Kidney (tissue), 14 donors: ENCODE measurements around the gene COPZ2. TPM values are rescaled to one million over a fixed set of nuclear protein-coding genes. Genes with fewer than 3 reads are reported as not detected.
"Not testable (repeated sequence)": the region's sequence is repeated elsewhere in the genome, so short reads cannot be mapped to it uniquely, and the experiment has no call there.

Source experiments
- DNase-seq, 5 donors: peaks; one replicate each; pipeline ENCODE4 v3.0.0-alpha.2; 2013 to 2020
- FAIRE-seq: peaks from 2 replicates; lab custom pipeline; 2012; peaks lifted over from hg19 to GRCh38; lab: Jason Lieb, UNC
- H3K27ac ChIP-seq, 2 donors: one replicate each; pipeline ENCODE4 v1.7.0; 2013; ENCODE audit warnings: low read depth in 2 of 2, low read length in 2 of 2, inconsistent platforms in 1 of 2
- H3K27me3 ChIP-seq: one replicate; pipeline ENCODE4 v1.7.1; 2013; ENCODE audit warnings: low read length, inconsistent platforms; ENCODE audit not compliant: control insufficient read depth, insufficient read depth
- H3K36me3 ChIP-seq, 3 donors: one replicate each; pipeline versions ENCODE4 v1.7.0 to v1.7.1; 2013; ENCODE audit warnings: low read length in 3 of 3, control low read depth in 1 of 3, inconsistent platforms in 1 of 3; ENCODE audit not compliant: insufficient read depth in 3 of 3, control insufficient read depth in 2 of 3
- H3K4me1 ChIP-seq, 3 donors: one replicate each; pipeline versions ENCODE4 v1.7.0 to v1.7.1; 2013; ENCODE audit warnings: low read length in 3 of 3, inconsistent platforms in 1 of 3, low read depth in 1 of 3; ENCODE audit not compliant: control insufficient read depth in 2 of 3, insufficient read depth in 2 of 3
- H3K4me3 ChIP-seq, 3 donors: one replicate each; pipeline versions ENCODE4 v1.7.0 to v1.8.1; 2013; ENCODE audit warnings: low read length in 3 of 3, control low read depth in 1 of 3, inconsistent platforms in 1 of 3
- H3K9ac ChIP-seq, 3 donors: one replicate each; pipeline versions ENCODE4 v1.7.0 to v1.7.1; 2013; ENCODE audit warnings: low read length in 3 of 3, control low read depth in 1 of 3, inconsistent platforms in 1 of 3
- H3K9me3 ChIP-seq, 3 donors: one replicate each; pipeline versions ENCODE4 v1.7.0 to v1.7.1; 2013; ENCODE audit warnings: low read length in 3 of 3, control low read depth in 1 of 3, inconsistent platforms in 1 of 3; ENCODE audit not compliant: control insufficient read depth in 2 of 3, insufficient read depth in 1 of 3
- intact Hi-C: fragments of 100-400 bp; cut with DNase I; formaldehyde crosslinking; loops from one replicate; pipeline ENCODE4 v1.11.1; 2022
- polyA plus RNA-seq: library from polyadenylated mRNA; stranded (reverse); fragments of 350-450 nt; fragmentation: Illumina TruSeq; extraction: RNeasy Lipid Tissue Mini Kit (QIAGEN cat#74804); gene quantifications from one replicate; pipeline ENCODE4 v1.2.3, GENCODE V29; 2014; ENCODE audit warnings: low read depth, low replicate concordance; ENCODE audit not compliant: insufficient read depth
- total RNA-seq: library from RNA; stranded (reverse); fragmentation: NEBNext Ultra II Directional; extraction: Animal tissue kit (Norgen Biotek cat#: 25700); gene quantifications from one replicate; pipeline ENCODE4 v1.2.1, GENCODE V29; 2021
- TF ChIP-seq, protein P1 (sequence below): IDR thresholded peaks from 3 replicates; pipeline ENCODE4 v1.5.1; 2012; ENCODE audit warnings: mild to moderate bottlenecking, moderate library complexity, borderline replicate concordance; ENCODE audit not compliant: insufficient read depth; ENCODE audit errors: extremely low read depth
- donor health status: control.
- donor health status: control.
- donor health status: control.
- donor health status: control.
- donor health status: control.
- donor health status: DM: yes; HTN: yes; CAD: no.
- donor health status: Normal renal cell carcinoma (clear cell type).

COPZ2 gene
- total and polyA plus RNA-seq, 2 donors from 2014 or later = 24.9 to 38.2 TPM

DNA sequence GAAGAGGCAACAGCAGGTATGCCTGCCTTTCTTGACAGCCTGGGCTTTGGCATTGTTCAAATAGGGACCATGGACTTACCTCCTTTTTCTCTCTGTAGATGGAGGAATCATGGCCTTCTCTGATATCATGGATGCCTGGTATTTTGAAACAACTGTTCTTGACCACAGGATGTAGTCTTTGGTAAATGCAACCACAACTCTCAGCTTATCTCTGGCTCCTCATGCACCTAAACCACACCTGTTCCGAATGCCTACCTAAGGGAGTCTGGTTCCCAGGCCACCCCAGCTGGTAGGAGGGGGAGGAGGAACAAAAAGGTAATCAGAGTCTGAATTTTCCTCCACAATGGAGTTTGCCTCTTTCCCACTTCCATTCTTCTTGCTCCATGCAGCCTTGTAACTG, 47.9 kb downstream of the COPZ2 start:
- TF ChIP-seq, protein P1, sequence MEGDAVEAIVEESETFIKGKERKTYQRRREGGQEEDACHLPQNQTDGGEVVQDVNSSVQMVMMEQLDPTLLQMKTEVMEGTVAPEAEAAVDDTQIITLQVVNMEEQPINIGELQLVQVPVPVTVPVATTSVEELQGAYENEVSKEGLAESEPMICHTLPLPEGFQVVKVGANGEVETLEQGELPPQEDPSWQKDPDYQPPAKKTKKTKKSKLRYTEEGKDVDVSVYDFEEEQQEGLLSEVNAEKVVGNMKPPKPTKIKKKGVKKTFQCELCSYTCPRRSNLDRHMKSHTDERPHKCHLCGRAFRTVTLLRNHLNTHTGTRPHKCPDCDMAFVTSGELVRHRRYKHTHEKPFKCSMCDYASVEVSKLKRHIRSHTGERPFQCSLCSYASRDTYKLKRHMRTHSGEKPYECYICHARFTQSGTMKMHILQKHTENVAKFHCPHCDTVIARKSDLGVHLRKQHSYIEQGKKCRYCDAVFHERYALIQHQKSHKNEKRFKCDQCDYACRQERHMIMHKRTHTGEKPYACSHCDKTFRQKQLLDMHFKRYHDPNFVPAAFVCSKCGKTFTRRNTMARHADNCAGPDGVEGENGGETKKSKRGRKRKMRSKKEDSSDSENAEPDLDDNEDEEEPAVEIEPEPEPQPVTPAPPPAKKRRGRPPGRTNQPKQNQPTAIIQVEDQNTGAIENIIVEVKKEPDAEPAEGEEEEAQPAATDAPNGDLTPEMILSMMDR = no peak
- intact Hi-C loops = no loop called here
- no peak for FAIRE-seq
- Histone ChIP-seq H3K4me3 (no peak overlapping the region), H3K27ac (no peak overlapping the region), H3K9me3 (no peaks in the 10 kb centered on the region), H3K4me1 (peaks cover 0 to 3% (median 2%) of the 10 kb centered on the region in 3 donors), H3K36me3 (no peaks in the 10 kb centered on the region), H3K9ac (no peak overlapping the region), H3K27me3 (no peaks in the 10 kb centered on the region)
- DNase-seq = no peak

DNA sequence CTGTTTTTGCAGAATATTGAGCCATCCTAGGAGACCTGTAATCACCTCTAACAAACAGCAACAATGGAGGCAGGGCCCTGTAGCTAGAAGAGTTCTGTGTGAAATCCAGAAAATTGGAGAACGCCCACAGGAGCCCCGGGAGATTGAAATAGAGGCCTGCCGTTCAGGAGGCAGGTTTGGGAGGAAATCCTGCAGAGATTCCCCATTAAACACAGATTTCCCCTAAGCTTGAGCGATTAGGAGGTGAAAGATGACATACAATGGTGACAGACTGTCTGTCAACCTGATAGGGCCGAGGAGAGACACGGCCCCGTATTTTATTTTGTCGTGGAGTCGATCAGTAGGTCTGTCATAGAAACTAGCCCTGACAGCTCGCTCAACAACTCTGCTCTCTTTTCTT, 48.4 kb downstream of the COPZ2 start:
- Histone ChIP-seq H3K36me3 (peaks cover 0 to 2% (median 0%) of the 10 kb centered on the region in 3 donors), H3K4me3 (no peak overlapping the region), H3K27me3 (no peaks in the 10 kb centered on the region), H3K4me1 (peaks cover 0 to 3% (median 2%) of the 10 kb centered on the region in 3 donors), H3K9ac (no peak overlapping the region), H3K9me3 (no peaks in the 10 kb centered on the region), H3K27ac (no peak overlapping the region)
- intact Hi-C loops = no loop called here
- DNase-seq (no peak), FAIRE-seq (no peak)
- TF ChIP-seq, protein P1 = no peak

DNA sequence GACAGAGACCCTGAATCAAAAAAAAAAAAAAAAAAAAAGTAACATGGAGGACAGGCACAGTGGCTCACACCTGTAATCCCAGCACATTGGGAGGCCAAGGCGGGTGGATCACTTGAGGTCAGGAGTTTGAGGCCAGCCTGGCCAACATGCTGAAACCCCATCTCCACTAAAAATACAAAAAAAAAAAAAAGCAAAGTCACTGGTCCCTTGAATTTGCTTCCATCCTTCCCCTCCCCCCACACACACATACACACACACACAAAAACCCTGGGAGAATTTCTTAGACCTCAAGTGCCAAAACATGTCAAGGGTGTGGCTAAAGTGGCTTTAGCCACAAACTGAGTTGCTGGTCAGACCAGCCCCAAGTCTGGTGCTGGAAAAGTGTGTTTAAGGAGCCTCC, 49.2 kb downstream of the COPZ2 start:
- intact Hi-C loops, H3K27ac ChIP-seq, FAIRE-seq, H3K4me3 ChIP-seq, H3K27me3 ChIP-seq, DNase-seq, H3K4me1 ChIP-seq, H3K9me3 ChIP-seq, H3K9ac ChIP-seq, H3K36me3 ChIP-seq: not testable (repeated sequence)

DNA sequence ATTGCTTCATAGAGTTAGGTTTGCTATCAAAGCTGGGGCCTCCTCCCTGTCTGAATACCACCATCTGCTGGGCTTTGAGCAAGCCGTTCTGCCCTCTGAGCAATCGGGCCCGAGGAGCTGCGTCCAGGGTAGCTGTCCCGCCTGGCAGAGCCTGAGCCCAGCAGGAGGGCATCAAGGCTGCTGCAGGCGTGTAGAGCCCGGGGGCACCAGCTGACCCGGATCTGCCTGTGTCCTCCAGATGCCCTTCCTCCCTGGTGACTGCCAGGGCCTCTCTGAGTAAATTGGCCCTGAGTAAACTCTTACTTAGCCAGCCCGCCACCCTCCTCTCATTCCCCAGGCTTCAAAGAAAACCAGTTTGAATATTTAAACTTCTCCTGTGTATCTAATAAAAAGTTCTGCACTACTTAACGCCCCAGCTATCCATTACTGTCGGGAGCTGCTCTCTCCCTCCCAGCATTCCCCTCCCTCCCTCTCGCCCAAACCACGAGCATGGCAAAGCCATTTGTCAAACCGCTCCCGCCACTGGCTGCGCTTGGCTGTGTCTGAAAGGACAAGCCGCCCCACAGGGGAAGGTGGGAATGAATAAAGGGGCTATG, 50.3 kb downstream of the COPZ2 start:
- Histone ChIP-seq H3K9ac (peak overlapping the region in 1 of 3 donors; percentile 51), H3K27ac (peak overlapping the region; percentile 63 to 66), H3K36me3 (peaks cover 0 to 8% (median 5%) of the 10 kb centered on the region in 3 donors), H3K4me3 (no peak overlapping the region), H3K9me3 (no peaks in the 10 kb centered on the region), H3K4me1 (peaks cover 0 to 3% (median 2%) of the 10 kb centered on the region in 3 donors), H3K27me3 (no peaks in the 10 kb centered on the region)
- intact Hi-C loops = no loop called here
- DNase-seq = peak; percentile 81 to 94 (median 86)
- FAIRE-seq = no peak
- TF ChIP-seq, protein P1 = no peak
